Measurements from ENCODE around the gene IGSF21. TPM values are rescaled to one million over a fixed set of nuclear protein-coding genes. Genes with fewer than 3 reads are reported as not detected.

IGSF21 gene
- total RNA-seq: 10 to 100 TPM in 1 of 4 donors, 1 to 10 TPM in 2, not detected in 1; 1.2 to 19.1 (median 1.9) TPM

DNA sequence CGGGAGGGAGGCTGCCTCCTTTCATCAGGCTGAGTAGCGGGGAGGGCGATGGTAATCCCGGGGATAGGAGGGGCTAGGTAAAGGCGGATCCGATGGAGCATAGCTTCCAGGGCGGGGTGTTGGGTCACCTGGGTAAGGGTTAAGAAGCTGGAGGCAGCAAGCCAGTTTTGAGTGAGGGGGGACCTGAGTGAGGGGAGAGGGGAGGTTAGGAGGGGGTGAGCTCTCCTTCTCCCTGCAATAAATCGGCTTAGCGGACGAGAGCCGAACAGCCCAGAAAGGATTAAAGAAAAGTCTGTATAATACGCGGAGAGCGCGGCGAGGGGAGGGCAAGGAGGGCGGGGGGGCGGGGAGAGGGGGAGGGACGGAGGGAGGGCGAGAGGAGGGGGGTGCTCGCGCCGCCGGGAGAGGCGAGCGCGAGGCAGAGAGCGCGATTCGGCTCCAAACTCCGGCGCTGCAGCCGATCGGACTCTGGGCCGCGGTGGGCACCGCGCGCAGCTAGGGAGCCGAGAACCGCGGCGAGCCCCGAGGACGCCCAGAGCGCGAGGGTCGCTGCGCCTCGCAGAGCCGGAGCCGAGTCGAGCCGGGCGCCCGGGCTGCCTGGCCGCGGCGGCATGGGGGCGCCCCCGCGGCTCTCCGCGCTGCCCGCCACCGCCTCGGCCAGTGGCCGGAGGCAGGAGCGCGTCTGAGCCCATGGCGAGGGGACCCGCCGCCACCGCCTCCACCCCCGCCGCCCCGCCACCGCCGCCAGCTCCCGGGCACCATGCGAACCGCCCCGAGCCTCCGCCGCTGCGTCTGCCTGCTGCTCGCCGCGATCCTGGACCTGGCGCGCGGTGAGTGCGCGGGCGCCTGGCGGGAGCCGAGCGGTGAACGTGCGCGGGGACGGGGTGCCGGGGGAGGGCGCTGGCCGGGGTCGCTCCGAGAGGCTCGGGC lies at the start of gene IGSF21:
Gene IGSF21, plus strand, starts transcription at position 430 of the 930 bp plus-strand sequence. Its CDS starts 331 bp downstream, at position 761.
- intact Hi-C loops (cut with DNase I; ENCODE audit: low total_unique reads): no loop called here
- no peak within 1 kb of the TSS for H3K4me3 ChIP-seq
- H3K27me3 ChIP-seq: peaks cover 0 to 46% of the 10 kb centered on the region in 2 donors

DNA sequence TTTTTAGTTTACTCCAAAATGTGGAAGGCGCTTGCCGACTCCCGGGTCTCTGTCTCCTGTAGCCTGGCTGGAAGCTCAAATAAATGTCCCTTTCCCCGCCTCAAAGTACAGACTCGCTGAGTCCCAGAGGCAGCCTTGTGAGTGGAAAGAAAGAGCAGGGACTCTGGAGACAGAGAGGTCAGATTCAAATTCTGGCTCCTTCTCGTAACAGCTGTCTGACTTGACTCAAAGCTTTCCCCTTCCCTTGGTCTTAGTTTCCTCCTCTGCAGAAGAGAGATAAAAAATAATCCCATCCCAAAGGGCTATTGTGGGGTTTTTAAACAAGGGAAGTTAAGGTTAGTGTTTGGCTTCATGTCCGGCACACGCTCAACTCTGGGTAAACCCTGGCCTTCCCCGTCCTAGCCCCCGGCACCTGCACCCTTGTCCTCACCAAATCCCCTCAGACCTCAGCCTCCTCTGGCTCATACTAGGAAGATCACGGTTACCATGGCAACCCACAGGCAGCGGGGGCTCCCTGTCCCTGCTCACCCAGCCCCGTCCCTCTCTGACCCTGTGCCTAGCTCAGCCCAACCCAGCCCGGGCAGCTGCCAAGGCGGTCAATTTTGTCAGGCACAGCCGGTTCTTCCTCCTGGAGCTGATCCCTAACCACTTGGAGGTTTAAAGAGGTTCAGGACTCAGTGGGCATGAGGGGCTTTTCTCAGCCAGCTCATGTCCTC lies 49.2 kb upstream of the IGSF21 start:
- intact Hi-C loops (cut with DNase I; ENCODE audit: low total_unique reads): no loop called here
- Histone ChIP-seq H3K9me3 (no peaks in the 10 kb centered on the region), H3K4me1 (no peaks in the 10 kb centered on the region), H3K27me3 (no peaks in the 10 kb centered on the region), H3K27ac (no peak overlapping the region), H3K36me3 (no peaks in the 10 kb centered on the region), H3K4me3 (no peak overlapping the region)
- TF ChIP-seq, protein P1, sequence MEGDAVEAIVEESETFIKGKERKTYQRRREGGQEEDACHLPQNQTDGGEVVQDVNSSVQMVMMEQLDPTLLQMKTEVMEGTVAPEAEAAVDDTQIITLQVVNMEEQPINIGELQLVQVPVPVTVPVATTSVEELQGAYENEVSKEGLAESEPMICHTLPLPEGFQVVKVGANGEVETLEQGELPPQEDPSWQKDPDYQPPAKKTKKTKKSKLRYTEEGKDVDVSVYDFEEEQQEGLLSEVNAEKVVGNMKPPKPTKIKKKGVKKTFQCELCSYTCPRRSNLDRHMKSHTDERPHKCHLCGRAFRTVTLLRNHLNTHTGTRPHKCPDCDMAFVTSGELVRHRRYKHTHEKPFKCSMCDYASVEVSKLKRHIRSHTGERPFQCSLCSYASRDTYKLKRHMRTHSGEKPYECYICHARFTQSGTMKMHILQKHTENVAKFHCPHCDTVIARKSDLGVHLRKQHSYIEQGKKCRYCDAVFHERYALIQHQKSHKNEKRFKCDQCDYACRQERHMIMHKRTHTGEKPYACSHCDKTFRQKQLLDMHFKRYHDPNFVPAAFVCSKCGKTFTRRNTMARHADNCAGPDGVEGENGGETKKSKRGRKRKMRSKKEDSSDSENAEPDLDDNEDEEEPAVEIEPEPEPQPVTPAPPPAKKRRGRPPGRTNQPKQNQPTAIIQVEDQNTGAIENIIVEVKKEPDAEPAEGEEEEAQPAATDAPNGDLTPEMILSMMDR (IDR thresholded peaks at IDR 0.05): no peak
- no peak for TF ChIP-seq POLR2A (IDR thresholded peaks at IDR 0.05)
- DNase-seq: no peak

More for the DNA sequence above, at the start of gene IGSF21:
- H3K36me3 ChIP-seq: no peaks in the 10 kb centered on the region
- TF ChIP-seq, protein P1 (IDR thresholded peaks at IDR 0.05): no peak
- TF ChIP-seq POLR2A (IDR thresholded peaks at IDR 0.05): no peak
- H3K4me1 ChIP-seq: peaks cover 0 to 28% of the 10 kb centered on the region in 2 donors
- H3K27ac ChIP-seq: no peak within 1 kb of the TSS
- no peak for DNase-seq
- H3K9me3 ChIP-seq: no peaks in the 10 kb centered on the region

DNA sequence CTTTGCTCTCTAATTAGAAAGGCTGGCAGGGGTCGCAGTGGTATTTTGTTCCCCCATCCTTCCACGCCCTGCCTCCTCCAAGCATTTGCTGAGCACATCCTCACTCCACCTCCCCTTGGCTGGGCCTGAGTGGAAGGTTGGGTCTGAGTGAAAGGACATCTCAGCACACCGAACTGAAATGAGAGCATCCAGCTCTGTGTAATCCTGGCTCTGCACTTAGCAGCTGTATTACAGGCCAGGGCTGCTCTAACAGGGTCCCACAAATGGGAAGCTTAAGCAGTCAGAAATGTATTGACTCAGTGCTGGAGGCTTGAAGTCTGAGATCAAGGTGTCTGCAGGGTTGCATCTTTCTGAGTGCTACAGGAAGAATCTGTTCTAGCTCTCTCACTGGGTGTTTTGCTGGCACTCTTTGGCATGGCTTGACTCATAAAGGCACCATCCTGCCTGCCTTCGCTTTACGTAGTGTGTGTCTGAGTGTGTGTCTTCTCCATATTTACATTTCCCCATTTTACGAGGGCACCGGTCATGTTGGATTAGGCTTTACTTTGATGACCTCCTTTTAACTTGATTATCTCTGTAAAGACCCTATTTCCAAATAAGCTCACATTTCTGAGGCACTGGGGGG lies 48.5 kb upstream of the IGSF21 start:
- Histone ChIP-seq H3K27ac (no peak overlapping the region), H3K4me3 (no peak overlapping the region), H3K36me3 (no peaks in the 10 kb centered on the region), H3K27me3 (no peaks in the 10 kb centered on the region), H3K4me1 (no peaks in the 10 kb centered on the region), H3K9me3 (no peaks in the 10 kb centered on the region)
- intact Hi-C loops (cut with DNase I; ENCODE audit: low total_unique reads): no loop called here
- TF ChIP-seq POLR2A (IDR thresholded peaks at IDR 0.05): no peak
- TF ChIP-seq, protein P1 (IDR thresholded peaks at IDR 0.05): no peak
- DNase-seq: no peak

DNA sequence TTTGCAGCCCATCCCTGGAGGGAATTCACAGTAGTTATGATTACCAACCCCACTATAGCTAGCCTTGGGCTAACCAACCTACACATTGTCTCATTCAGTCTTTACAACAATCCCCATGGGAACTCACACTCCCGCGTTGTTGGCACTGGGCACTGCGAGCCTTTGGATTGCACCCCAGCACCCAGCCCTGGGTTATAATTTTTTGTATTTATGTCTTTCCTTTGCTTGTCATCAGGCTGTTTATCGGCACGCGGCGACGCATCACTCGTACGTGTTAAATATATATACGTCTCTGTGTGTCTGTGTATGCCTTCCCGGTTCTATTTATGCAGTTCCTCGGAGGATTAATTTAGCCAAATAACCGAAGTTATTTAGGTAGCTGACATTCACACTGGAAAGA lies 47.2 kb upstream of the IGSF21 start:
- Histone ChIP-seq H3K4me1 (no peaks in the 10 kb centered on the region), H3K27ac (no peak overlapping the region), H3K27me3 (no peaks in the 10 kb centered on the region), H3K36me3 (no peaks in the 10 kb centered on the region), H3K9me3 (no peaks in the 10 kb centered on the region), H3K4me3 (no peak overlapping the region)
- no peak for DNase-seq
- intact Hi-C loops (cut with DNase I; ENCODE audit: low total_unique reads): no loop called here
- TF ChIP-seq, protein P1 (IDR thresholded peaks at IDR 0.05): no peak
- no peak for TF ChIP-seq POLR2A (IDR thresholded peaks at IDR 0.05)
